ENCODE data around the gene KCNK5. TPM values are rescaled to one million over a fixed set of nuclear protein-coding genes. Genes with fewer than 3 reads are reported as not detected.

KCNK5 gene, protein sequence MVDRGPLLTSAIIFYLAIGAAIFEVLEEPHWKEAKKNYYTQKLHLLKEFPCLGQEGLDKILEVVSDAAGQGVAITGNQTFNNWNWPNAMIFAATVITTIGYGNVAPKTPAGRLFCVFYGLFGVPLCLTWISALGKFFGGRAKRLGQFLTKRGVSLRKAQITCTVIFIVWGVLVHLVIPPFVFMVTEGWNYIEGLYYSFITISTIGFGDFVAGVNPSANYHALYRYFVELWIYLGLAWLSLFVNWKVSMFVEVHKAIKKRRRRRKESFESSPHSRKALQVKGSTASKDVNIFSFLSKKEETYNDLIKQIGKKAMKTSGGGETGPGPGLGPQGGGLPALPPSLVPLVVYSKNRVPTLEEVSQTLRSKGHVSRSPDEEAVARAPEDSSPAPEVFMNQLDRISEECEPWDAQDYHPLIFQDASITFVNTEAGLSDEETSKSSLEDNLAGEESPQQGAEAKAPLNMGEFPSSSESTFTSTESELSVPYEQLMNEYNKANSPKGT
- total RNA-seq (ENCODE audit: low replicate concordance), result not detected in 2 replicates

DNA sequence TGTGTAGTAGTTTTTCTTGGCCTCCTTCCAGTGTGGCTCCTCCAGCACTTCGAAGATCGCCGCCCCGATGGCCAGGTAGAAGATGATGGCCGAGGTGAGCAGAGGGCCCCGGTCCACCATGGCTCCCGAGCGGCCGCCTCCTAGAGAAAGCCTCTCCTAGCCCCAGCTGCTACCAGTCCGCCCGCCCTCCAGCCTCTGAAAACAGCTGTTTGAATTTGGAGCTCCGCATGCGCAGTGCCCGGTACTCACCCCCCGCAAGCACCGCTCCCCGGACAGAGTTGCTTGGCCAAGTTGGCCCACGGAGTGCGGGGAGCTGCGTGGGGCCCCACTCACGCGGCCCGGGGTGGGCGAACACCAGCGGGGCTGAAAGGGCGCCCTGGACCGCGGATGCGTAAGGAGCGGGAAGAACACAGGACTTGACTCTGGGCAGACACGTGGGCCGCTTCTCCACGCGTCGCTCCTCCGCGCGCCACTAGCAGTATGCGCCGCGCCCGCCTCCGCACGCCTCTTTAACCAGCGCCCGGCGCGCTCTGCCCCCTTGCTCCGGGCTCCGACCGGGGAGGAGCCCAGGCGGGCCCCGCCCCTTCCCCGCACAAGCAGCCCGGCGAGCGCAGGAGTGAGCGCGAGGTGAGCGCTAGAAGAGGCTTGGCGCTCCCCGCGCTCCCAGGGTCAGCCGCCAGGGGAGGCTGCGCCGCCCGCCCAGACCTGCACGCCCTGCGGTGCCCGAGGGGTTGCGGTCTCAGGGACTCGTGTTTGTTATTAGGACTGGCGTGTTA, at the start of gene KCNK5:
KCNK5 (minus strand) TSS at position 484 of the 776 bp plus-strand sequence; CDS start at position 120, 364 bp downstream.

Other genes starting within 250 kb of the KCNK5 start
- not detected in 2 replicates for gene GLP1R, start 180.7 kb downstream of the KCNK5 start, total RNA-seq (ENCODE audit: low replicate concordance)
- gene SAYSD1, start 114.3 kb downstream of the KCNK5 start, total RNA-seq (ENCODE audit: low replicate concordance), result 7.1 and 14.4 TPM in 2 replicates
- gene KCNK17, start 84.9 kb upstream of the KCNK5 start, total RNA-seq (ENCODE audit: low replicate concordance), result not detected in 2 replicates
- not detected in 2 replicates for gene KCNK16, start 93.2 kb upstream of the KCNK5 start, total RNA-seq (ENCODE audit: low replicate concordance)